Renal cortex interstitium (tissue), 11 donors: ENCODE results near the gene ATP6V1C2. TPM values are rescaled to one million over a fixed set of nuclear protein-coding genes. Genes with fewer than 3 reads are reported as not detected.
A peak's percentile ranks its signal among the peaks of the same experiment; 100 is the strongest.
"Not testable (repeated sequence)": the region's sequence is repeated elsewhere in the genome, so short reads cannot be mapped to it uniquely, and the experiment has no call there.

ENCODE experiments used
- DNase-seq, 11 donors: peaks; one replicate each; pipeline ENCODE4 v3.0.0-alpha.2; 2013; ENCODE audit warnings: low read depth in 9 of 11, low spot score in 4 of 11; ENCODE audit errors: extremely low read depth in 1 of 11
- polyA plus RNA-seq, 3 donors: library from polyadenylated mRNA; unstranded; fragments of 120-200 nt; gene quantifications; one replicate each; pipeline ENCODE4 v1.2.1, GENCODE V29; 2013; ENCODE audit not compliant: insufficient read length in 3 of 3

Gene ATP6V1C2
- polyA plus RNA-seq, 3 donors, result 4.8 to 11.3 (median 5.1) TPM

- no peak for DNase-seq
Measured at GRCh38 chr2:10795508-10796046, 74.1 kb downstream of the ATP6V1C2 start.

DNA sequence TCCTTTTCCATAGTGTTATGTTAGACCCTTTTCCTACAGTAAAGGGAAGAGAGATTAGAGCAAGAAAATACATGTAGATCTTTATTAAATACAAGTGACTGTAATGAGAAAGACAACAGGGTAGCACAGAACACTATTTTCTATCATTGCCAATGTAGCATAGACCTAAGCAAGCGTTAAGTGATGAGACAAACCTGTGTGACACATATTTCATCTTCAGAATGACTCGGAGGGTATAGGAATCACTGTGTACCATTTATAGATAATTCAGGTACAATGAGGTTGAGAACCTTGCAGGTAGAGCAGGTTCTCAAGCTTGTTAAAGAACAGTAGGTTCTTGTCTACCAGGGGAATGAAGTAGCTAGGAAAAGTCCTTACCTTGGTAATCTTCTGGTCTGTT lies 75.3 kb downstream of the ATP6V1C2 start:
- no peak for DNase-seq

- no peak for DNase-seq
Measured at GRCh38 chr2:10798783-10799182, 77.4 kb downstream of the ATP6V1C2 start.

- no peak for DNase-seq
Measured at GRCh38 chr2:10800163-10800562, 78.7 kb downstream of the ATP6V1C2 start.

DNA sequence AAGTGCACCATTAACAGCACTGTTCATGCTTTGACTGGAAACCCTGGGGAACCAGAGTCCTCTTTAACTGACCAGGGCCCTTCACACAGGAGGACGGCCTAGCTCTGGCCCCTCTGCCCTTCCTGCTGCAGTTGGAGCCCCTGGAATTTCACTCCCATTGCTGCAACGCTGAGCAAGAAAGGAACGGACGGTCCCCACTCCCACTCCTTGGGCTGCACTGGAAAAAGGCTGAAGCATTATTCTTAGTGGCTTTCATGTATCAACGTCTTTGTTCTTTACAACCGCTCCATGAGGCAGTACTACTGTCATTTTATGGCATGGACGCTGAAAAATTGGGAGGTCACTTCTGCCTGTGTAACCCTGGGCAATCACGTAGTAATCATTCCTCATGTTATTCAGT lies 81.2 kb downstream of the ATP6V1C2 start:
- DNase-seq, result no peak

- DNase-seq, result not testable (repeated sequence)
Measured at GRCh38 chr2:10805990-10806389, 84.6 kb downstream of the ATP6V1C2 start.

DNA sequence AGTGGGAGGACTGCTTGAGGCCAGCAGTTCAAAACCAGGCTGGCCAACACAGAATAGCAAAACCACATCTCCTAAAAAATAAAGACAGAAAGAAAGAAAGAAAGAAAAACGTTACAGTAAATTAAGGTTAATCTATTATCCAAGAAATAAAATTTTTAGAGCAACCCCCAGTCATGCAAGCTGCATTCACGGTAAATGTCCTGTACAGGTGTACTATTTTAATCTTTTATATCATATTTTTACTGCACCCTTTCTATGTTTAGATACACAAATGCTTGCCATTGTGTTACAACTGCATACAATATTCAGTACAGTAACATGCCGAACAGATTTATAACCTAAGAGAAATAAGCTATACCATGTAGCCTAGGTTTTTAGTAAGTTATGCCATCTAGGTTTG lies 85.1 kb downstream of the ATP6V1C2 start:
- no peak for DNase-seq

DNA sequence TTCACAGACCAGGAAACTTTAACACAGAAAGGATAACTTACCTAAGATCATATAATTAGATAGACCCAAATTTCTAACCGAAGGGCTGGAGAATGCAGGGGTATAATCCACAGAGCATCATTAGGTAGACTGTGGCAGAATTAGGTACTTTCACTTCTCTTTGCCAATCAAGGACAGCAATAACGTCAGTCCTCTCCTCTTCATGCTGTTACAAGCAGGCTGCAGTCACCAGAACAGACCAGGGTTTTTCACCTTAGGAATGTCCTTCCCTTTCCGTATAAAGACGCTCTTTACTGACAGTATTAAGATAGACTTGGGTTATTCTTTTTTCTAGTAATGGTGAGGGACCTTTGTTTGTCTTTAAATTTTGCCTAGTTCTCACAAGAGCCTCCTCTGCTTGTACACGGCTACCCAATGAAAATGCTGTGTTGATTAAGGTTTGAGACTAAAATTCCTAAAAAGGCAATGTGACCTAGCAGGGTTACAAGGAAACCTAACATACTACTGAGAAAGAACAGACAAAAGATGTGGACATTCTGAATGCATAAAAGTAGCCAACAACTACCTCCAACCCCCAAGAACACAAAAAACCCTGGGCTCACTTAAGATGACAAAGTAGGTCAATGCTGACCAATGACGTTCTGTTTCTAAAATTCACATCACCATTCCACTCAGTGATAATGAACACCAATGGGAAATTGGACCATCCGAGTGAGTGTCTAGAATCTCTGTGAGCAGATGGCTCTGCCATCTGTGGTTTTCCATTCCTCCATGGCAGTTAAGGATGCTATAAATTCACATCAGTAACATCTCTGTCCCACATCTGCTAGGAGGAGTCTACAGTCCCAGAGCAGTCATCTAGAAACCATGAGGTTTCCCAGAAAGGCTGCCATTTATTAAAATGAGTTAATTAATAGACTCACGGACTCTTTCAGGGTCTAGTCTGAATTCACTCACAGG lies 89.1 kb downstream of the ATP6V1C2 start:
- DNase-seq, result no peak

- DNase-seq, result no peak
Measured at GRCh38 chr2:10811517-10811916, 90.1 kb downstream of the ATP6V1C2 start.

DNA sequence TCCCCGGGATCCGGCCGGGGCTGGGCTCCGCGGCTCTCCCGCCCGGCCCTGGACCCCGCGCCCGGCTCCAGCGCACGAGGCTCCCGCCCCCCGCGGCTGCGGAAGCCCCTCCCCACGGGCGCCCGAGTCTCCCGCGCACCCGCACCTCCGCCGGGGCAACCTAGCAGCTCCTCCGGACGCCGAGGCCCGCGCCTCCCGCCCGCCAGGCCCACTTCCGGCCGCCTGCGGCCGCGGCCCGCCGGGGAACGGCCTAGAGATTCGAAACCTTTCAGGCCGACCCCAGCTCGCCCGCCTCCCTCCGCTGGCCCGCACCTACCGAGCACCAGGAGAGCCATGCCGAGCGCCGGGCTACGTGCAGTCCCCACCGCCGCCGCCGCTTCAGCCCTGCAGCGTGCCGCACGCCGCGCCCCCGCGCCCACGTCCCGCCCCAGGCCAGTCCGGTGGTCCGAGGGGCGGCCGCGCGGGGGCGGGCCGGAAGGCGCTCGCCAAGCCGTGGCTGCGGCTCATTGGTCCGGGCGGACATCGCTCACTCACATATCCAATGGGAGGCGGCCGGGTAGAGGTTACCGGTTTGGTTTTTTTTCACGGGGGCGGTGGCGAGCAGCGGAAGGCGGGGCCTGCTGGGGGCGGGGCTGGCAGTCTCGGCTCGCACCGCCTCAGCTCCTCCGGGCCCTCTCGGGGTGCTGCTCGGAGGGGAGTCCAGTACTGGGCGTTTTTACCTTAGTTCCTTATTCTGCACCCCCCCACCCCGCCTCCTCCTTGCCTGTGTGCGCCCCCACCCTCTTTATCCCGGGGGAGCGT lies 91.1 kb downstream of the ATP6V1C2 start, which contains the start of gene PDIA6:
Gene PDIA6 (minus strand): TSS at position 424 of the 801 bp plus-strand sequence. CDS start 89 bp downstream, at position 335.
- peak; percentile 91 to 96 (median 95) for DNase-seq

- not testable (repeated sequence) for DNase-seq
Measured at GRCh38 chr2:10813163-10814138, 92.0 kb downstream of the ATP6V1C2 start.

DNA sequence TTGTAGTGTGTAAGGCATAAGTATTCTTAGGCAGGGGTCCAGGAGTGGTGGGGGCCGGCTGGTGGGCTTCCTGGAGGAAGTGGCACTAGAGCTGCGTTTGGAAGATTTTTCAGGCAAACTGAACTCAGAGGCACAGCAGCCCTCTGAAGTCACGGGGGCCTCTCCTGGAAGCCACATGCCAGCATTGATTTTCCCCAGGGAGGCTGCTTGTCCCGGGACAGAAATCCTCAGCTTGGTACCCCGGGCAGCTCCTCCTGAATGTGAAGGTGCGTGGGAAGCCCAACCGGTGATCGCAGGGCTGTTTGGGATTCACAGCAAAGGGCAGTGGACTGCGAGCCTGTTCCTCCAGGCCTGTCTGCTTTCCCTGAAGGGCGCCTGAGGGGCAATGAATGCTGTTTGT lies 92.7 kb downstream of the ATP6V1C2 start:
- DNase-seq, result no peak

DNA sequence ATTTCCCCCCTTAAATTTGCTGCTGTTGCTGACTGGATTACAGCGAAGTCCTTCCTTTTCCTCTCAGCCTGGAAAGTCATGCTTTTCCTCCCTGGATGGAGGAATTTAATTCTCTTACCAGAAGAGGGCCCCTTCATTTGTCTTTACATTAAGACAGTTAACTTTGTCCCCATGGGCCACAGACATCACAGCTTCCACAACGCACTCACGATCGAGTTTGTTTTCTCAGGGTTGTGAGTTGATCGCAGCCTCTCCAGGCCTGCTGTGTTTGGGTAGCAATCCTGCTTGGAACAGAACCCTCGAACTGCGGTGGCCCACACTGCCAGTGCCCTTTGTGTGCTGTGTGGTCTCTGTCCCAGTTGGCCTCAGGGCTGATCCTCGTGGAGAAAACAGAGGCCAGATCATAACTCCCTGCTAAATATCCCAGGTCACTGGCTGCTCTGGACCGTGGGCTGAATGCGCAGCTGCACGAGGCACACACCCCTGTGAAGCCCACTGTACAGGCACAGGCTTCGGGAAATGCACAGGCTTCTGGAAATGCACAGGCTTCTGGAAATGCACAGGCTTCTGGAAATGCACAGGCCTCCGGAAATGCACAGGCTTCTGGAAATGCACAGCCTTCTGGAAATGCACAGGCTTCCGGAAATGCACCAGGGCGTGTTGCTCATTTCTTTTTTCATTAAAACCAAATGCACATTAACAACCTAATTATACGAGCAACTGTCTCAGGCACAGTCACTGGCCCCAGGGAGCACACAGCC lies 93.3 kb downstream of the ATP6V1C2 start:
- DNase-seq, result no peak

GRCh38 chr2:10817413-10817812 lies 96.0 kb downstream of the ATP6V1C2 start:
- DNase-seq, result no peak

GRCh38 chr2:10818305-10818704 lies 96.9 kb downstream of the ATP6V1C2 start:
- not testable (repeated sequence) for DNase-seq

DNA sequence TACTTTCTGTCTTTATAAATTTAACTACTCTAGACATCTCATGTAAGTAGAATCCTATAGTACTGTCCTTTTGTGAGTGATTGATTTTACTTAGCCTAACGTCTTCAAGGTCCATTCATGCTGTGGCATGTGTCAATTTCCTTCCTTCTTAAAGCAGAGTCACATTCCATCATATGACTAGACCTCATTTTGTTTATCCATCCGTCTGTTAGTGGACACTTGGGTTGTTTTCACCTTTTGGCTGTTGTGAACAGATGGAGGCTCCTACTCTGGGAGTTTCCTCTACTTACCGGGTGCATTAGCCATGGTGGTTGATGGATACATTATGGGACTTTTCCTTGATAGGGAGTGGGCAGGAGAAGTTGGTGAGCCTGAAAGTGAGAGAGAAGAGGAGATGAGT lies 97.6 kb downstream of the ATP6V1C2 start:
- DNase-seq, result no peak

GRCh38 chr2:10819714-10820314 lies 98.4 kb downstream of the ATP6V1C2 start:
- no peak for DNase-seq
